Subcutaneous abdominal adipose tissue (tissue), 5 donors: ENCODE results near the gene CCDC9.
"Not testable (repeated sequence)": the region's sequence is repeated elsewhere in the genome, so short reads cannot be mapped to it uniquely, and the experiment has no call there.

ENCODE experiments used
- H3K27ac ChIP-seq: one replicate; pipeline ENCODE4 v1.7.0; 2013; ENCODE audit warnings: low read depth, mild to moderate bottlenecking, inconsistent platforms, low read length, moderate library complexity
- H3K27me3 ChIP-seq, 5 donors: one replicate each; pipeline ENCODE4 v1.7.0; 2013; ENCODE audit warnings: low read length in 5 of 5, inconsistent platforms in 1 of 5; ENCODE audit not compliant: control insufficient read depth in 5 of 5, insufficient read depth in 4 of 5
- H3K36me3 ChIP-seq, 5 donors: one replicate each; pipeline ENCODE4 v1.7.0; 2013; ENCODE audit warnings: low read length in 5 of 5; ENCODE audit not compliant: control insufficient read depth in 5 of 5, insufficient read depth in 5 of 5
- H3K4me1 ChIP-seq, 5 donors: one replicate each; pipeline ENCODE4 v1.7.0; 2013; ENCODE audit warnings: low read length in 5 of 5, mild to moderate bottlenecking in 3 of 5, moderate library complexity in 1 of 5; ENCODE audit not compliant: control insufficient read depth in 5 of 5, insufficient read depth in 5 of 5
- H3K4me3 ChIP-seq, 5 donors: one replicate each; pipeline ENCODE4 v1.7.0; 2013; ENCODE audit warnings: low read length in 5 of 5, low read depth in 1 of 5
- H3K9ac ChIP-seq, 5 donors: one replicate each; pipeline ENCODE4 v1.7.0; 2013; ENCODE audit warnings: low read length in 5 of 5, mild to moderate bottlenecking in 4 of 5, moderate library complexity in 3 of 5
- H3K9me3 ChIP-seq, 5 donors: one replicate each; pipeline ENCODE4 v1.7.0; 2013; ENCODE audit warnings: low read length in 5 of 5; ENCODE audit not compliant: control insufficient read depth in 5 of 5
- donor health status: healthy.
- donor health status: healthy.
- donor health status: healthy.
- donor health status: healthy.
- donor health status: healthy.

CCDC9 gene

GRCh38 chr19:47272448-47273312 lies 16.4 kb downstream of the CCDC9 start:
- peak overlapping the region in 4 of 5 donors; percentile 79 to 91 (median 88) for H3K9ac ChIP-seq

GRCh38 chr19:47273313-47274070 lies 17.2 kb downstream of the CCDC9 start:
- Histone ChIP-seq H3K9ac (peak overlapping the region; percentile 48 to 91 (median 86)), H3K9me3 (no peaks in the 10 kb centered on the region), H3K36me3 (peaks cover 0 to 24% (median 20%) of the 10 kb centered on the region in 5 donors), H3K27me3 (no peaks in the 10 kb centered on the region), H3K4me1 (peaks cover 6 to 36% (median 32%) of the 10 kb centered on the region in 5 donors), H3K4me3 (peak overlapping the region; percentile 79 to 96 (median 87)), H3K27ac (peak overlapping the region; percentile 86)

More at GRCh38 chr19:47272448-47273312, 16.4 kb downstream of the CCDC9 start:
- Histone ChIP-seq H3K27me3 (no peaks in the 10 kb centered on the region), H3K36me3 (peaks cover 0 to 26% (median 24%) of the 10 kb centered on the region in 5 donors), H3K27ac (peak overlapping the region; percentile 86), H3K9me3 (no peaks in the 10 kb centered on the region), H3K4me3 (peak overlapping the region; percentile 69 to 90 (median 85)), H3K4me1 (peaks cover 6 to 36% (median 32%) of the 10 kb centered on the region in 5 donors)

GRCh38 chr19:47274071-47274890 lies 18.0 kb downstream of the CCDC9 start, which contains the start of gene INAFM1:
Gene INAFM1 (plus strand): TSS chr19:47274885. CDS start chr19:47274920, 35 bp downstream.
- H3K27me3 ChIP-seq, result no peaks in the 10 kb centered on the region
- peak within 1 kb of the TSS; percentile 86 for H3K27ac ChIP-seq
- peak within 1 kb of the TSS; percentile 48 to 91 (median 86) for H3K9ac ChIP-seq
- no peaks in the 10 kb centered on the region for H3K9me3 ChIP-seq
- H3K36me3 ChIP-seq, result peaks cover 0 to 24% (median 20%) of the 10 kb centered on the region in 5 donors
- H3K4me3 ChIP-seq, result peak within 1 kb of the TSS; percentile 79 to 96 (median 87)
- H3K4me1 ChIP-seq, result peaks cover 6 to 36% (median 32%) of the 10 kb centered on the region in 5 donors

GRCh38 chr19:47274891-47275761 lies 18.8 kb downstream of the CCDC9 start:
- Histone ChIP-seq H3K4me3 (peak overlapping the region; percentile 39 to 75 (median 54)), H3K4me1 (peaks cover 6 to 36% (median 35%) of the 10 kb centered on the region in 5 donors), H3K9ac (peak overlapping the region in 4 of 5 donors; percentile 17 to 39 (median 34)), H3K27ac (peak overlapping the region; percentile 54), H3K27me3 (no peaks in the 10 kb centered on the region), H3K36me3 (peaks cover 0 to 18% (median 16%) of the 10 kb centered on the region in 5 donors), H3K9me3 (no peaks in the 10 kb centered on the region)

GRCh38 chr19:47275791-47276461 lies 19.6 kb downstream of the CCDC9 start:
- Histone ChIP-seq H3K27me3 (no peaks in the 10 kb centered on the region), H3K27ac (peak overlapping the region; percentile 54), H3K4me1 (peaks cover 6 to 36% (median 35%) of the 10 kb centered on the region in 5 donors), H3K4me3 (peak overlapping the region; percentile 39 to 75 (median 54)), H3K9ac (peak overlapping the region in 2 of 5 donors; percentile 31 to 38), H3K9me3 (no peaks in the 10 kb centered on the region), H3K36me3 (peaks cover 0 to 10% (median 8%) of the 10 kb centered on the region in 5 donors)

GRCh38 chr19:47276513-47276912 lies 20.2 kb downstream of the CCDC9 start:
- Histone ChIP-seq H3K27ac (peak overlapping the region; percentile 54), H3K4me1 (peaks cover 6 to 36% (median 35%) of the 10 kb centered on the region in 5 donors), H3K9ac (peak overlapping the region in 1 of 5 donors; percentile 38)
- not testable (repeated sequence) for H3K4me3 ChIP-seq, H3K36me3 ChIP-seq, H3K9me3 ChIP-seq, H3K27me3 ChIP-seq

GRCh38 chr19:47280183-47280797 lies 24.0 kb downstream of the CCDC9 start:
- H3K27me3 ChIP-seq, result no peaks in the 10 kb centered on the region
- no peaks in the 10 kb centered on the region for H3K36me3 ChIP-seq
- no peak overlapping the region for H3K27ac ChIP-seq
- no peak overlapping the region for H3K4me3 ChIP-seq
- H3K9ac ChIP-seq, result no peak overlapping the region
- H3K9me3 ChIP-seq, result no peaks in the 10 kb centered on the region
- peaks cover 6 to 23% (median 15%) of the 10 kb centered on the region in 5 donors for H3K4me1 ChIP-seq

GRCh38 chr19:47283405-47284059 lies 27.2 kb downstream of the CCDC9 start:
- H3K27ac ChIP-seq, result no peak overlapping the region
- H3K4me1 ChIP-seq, result peaks cover 0 to 11% (median 3%) of the 10 kb centered on the region in 5 donors
- no peaks in the 10 kb centered on the region for H3K27me3 ChIP-seq
- no peaks in the 10 kb centered on the region for H3K36me3 ChIP-seq
- no peak overlapping the region for H3K4me3 ChIP-seq
- no peak overlapping the region for H3K9ac ChIP-seq
- H3K9me3 ChIP-seq, result no peaks in the 10 kb centered on the region
